Right hindlimb (tissue), 1 donor: ENCODE results near the gene ZNF367.

Experiments
- DNase-seq: peaks from one replicate; pipeline ENCODE4 v3.0.0-alpha.2; 2018

ZNF367 gene

DNA sequence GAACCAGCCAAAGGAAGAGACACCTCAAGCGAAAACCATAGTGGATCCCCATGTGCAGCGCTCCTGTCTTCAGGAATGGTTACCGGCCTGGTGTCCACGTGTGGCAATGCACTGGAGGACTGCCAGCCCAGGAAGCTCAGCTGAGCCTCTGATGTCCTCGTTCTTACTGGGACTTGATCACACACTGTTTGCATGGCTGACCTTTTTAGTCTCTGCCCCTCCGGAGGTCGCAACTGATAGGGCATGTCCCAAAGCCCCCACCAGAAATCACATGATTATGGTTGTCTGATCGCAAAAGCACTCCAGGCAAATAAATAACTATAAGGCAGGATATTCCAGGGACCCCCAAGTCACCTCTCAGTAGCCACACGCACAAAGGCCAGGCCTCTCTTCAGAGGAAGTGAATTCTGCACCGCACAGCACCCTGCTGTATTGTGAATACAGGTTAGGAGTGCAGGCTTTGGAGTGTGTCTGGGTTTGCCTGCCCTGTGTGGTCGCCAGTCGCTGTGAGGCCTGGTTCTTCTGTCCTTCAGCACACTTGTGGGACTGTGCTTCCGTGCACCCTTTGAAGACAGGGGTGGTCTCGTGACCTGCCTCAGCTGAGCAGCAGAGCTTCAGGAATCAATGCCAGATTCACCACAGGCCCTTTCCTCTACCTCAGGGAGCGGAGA is 18.4 kb upstream of the ZNF367 start:
- no peak for DNase-seq

GRCh38 chr9:96436063-96436455 is 17.9 kb upstream of the ZNF367 start:
- no peak for DNase-seq

DNA sequence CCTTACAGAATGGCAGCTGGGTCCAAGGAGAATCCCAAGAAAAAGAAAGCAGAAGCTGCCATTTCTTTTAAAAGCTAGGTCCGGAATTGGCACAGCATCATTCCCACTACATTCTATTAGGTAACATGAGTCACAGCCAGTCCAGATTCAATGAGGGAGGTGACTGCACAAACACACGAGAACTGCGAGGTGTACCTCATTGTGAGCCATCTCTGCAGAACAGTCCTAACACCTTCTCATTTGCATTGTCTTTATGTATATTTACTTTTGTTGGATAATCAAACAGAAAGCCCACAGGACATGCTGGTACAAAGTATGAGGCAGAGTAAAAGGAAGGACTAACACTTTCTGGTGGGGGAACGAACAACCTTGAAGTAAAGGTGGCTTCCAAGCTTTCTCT is 17.2 kb upstream of the ZNF367 start:
- no peak for DNase-seq

- DNase-seq: no peak
Observed at GRCh38 chr9:96430377-96430776, 12.2 kb upstream of the ZNF367 start.

- DNase-seq: no peak
Observed at GRCh38 chr9:96429732-96430131, 11.6 kb upstream of the ZNF367 start.

DNA sequence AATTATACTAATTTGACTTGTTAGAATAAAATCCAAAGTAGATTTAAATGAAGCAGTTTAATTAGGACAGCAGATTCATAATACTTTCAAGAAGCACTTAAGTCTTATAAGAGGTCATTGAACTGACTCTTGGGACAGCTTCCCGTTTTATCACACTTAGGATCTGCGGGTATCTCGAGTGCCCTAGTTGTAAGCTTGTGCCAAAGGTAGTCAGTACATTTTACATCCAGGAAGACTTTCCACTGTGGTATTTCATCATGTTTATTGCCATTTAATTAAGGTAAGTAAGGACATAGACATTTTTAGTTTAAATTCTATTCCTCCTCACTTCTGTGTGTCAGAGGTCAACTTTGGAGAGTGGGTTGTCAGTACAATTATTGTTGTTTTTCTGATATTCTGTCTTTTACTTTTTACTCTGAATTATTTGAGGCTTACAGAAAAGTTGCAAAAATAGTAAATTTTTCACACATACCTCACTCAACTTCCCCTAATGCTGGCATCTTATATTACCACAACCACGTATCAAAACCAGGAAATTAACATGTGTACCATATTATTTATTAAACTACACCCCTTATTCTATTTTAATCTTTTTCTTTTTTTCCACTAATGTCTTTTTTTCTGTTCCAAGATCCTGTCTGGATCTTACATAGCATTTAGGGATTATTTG is 7.5 kb upstream of the ZNF367 start:
- DNase-seq: no peak

DNA sequence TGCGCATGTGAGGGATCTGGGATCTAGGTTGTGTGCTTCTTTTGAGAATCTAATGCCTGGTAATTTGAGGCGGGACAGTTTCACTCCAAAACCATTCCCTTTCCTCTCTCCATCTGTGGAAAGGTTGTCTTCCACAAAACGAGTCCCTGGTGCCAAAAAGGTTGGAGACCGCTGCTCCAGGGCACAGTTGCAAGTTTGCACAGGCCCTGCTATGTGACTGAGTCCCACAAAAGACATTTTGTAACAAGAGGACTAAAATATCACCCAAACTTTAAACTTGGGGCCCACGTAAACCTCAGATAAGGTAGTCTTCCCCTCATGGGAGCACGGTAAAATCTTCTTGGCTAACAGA is 5.8 kb upstream of the ZNF367 start:
- no peak for DNase-seq

DNA sequence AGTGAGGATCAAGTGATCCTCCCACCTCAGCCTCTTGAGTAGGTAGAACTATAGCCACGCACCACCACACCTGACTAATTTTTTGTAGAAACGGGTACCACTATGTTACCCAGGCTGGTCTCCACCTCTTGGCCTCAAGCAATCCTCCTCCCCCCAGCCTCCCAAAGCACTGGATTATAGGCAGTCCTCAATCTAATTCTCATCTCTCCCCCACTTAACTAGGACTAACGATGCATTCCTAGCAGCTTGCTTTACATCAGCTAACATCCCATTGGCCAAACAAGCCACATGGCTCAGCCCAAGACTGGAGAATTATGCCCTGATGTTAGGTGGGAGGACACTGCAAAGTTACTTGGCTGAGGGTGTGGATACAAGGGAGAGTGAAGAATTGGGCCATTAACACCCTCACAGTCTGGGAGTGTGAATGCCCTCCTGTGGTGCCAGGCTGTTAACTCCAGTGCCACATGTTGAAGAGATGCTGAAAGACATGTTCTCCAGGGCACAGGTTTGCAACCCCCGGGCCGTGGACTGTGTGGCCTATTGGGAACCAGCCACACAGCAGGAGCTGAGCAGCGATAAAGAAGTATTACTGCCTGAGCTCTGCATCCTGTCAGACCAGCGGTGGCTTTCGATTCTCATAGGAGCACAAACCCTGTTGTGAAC is 5.3 kb upstream of the ZNF367 start:
- no peak for DNase-seq

GRCh38 chr9:96420468-96421219 is 2.5 kb upstream of the ZNF367 start:
- DNase-seq: no peak

GRCh38 chr9:96419691-96419969 is 1.5 kb upstream of the ZNF367 start:
- DNase-seq: no peak

GRCh38 chr9:96418920-96419690 is 935 bp upstream of the ZNF367 start:
- DNase-seq: peak; percentile 75

DNA sequence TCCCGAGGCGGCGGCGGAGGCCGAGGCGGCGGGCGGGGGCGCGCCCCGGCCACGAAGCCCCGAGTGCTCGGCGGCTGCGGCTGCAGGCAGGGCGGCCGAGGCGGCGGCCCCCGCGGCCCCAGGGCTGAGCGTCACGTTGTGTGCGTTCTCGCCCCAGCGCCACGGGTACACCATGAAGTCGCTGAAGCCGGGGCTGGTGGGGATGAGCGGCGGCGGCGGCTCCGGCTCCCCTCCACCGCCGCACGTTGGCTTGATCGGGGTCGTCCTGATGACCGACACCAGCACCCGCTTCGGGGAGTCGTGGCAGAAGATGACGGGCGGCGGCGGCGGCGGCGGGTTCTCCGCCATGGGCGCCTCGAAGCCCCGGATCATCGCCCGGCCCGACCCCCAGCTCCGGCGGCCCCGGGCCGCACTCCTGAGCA is 498 bp downstream of the ZNF367 start:
- no peak for DNase-seq

GRCh38 chr9:96417051-96417586 is 1.1 kb downstream of the ZNF367 start:
- DNase-seq: peak; percentile 92

DNA sequence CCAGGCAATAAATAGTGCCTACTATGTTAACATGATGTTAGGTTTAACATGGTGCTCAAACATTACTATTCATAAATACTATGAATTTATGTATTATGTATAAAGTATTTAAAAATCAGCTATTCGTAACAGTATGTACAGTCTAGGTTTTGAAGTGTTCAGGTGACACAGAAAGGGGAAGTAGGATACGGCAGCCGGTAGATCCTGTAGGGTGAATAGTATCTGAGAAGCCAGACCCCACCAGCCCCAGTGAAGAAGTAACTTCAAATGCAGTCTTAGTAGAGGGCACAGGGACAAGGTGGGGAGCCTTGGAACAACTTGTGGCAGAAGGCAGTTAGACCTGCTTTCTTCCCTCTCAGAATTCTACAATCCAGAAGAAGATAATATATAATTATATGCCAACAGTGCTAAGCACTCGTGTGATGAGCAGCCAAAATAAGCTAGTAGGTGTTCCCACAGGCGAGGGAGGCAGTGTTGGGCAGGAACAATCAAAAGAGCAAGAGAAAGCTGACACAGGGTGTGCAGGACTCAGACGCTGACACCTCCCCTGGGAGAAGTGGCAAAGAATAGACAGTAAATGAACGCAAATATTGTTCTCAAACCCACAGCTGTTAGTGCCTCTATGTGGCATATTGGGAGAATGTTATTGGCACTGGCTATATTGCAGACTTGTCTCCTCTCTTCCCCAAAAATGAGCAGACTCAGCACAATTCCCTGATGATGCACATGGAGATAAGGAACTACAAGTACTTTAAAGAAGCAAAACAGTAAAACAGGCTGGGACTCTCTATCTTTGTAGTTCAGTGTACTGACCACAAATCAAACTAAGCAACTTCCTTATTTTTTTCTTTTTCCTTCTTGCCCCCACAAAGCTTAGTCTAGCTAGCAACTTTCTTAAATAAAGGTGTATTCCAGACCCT is 4.6 kb downstream of the ZNF367 start:
- no peak for DNase-seq

GRCh38 chr9:96412174-96412913 is 5.8 kb downstream of the ZNF367 start:
- no peak for DNase-seq

DNA sequence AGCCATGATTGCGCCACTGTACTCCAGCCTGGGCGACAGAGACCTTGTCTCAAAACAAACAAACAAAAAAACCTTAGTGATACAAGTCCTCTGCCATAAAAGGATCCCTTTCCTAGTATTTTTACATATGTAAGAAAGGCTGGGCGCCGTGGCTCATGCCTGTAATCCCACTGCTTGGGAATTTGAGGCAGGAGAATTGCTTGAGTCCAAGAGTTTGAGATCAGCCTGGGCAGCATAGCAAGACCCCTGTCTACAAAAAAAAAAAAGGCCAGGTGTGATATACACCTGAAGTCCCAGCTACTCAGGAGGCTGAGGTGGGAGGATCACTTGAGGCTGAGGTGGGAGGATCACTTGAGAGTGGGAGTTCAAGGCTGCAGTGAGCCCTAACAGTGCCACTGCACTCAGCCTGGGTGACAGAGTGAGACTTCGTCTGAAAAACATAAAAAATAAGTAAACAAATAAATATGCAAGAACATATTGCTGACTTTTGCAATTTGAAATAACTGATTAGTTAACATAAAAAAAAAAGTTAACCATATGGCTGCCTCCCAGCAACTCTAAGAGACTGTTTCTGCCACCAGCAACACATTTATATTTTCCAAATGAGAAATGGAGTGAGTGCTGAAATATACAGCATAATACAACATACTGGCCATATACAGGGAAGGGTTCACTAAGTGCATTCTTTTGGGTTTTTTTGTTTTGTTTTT is 6.9 kb downstream of the ZNF367 start:
- DNase-seq: no peak

DNA sequence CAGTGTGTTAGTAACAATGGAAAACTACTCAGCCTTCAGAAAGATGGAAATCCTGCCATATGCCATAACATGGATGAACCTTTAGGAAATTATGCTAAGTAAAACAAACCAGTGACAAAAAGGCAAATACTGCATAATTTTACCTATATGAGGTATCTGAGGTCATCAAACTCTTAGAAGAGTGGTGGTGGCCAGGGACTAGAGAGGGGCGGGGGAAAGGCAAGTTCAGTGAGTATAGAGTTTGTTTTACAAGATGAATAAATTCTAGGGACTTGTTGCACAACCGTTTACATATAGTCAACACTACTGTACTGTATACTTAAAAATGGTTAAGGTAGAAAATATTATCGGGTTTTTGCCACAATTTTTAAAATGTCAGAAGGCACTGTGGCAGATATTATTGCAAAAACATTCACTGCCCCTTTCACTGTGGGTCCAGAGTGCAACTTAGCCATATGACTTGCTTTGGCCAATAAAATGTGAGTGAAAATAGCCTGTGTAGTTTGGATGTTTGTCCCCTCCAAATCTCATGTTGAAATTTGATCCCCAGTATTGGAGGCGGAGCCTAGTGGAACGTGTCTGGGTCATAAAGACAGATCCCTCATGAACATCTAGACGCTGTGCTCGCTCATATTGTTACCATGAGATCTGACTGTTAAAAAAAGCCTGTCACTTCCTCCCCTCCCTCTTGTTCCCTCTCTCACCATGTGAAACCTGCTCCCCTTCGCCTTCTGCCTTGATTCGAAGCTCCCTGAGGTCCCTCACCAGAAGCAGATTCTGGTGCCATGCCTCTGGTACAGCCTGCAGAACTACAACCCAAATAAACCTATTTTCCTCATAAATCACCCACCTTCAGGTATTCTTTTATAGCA is 9.5 kb downstream of the ZNF367 start:
- DNase-seq: no peak

DNA sequence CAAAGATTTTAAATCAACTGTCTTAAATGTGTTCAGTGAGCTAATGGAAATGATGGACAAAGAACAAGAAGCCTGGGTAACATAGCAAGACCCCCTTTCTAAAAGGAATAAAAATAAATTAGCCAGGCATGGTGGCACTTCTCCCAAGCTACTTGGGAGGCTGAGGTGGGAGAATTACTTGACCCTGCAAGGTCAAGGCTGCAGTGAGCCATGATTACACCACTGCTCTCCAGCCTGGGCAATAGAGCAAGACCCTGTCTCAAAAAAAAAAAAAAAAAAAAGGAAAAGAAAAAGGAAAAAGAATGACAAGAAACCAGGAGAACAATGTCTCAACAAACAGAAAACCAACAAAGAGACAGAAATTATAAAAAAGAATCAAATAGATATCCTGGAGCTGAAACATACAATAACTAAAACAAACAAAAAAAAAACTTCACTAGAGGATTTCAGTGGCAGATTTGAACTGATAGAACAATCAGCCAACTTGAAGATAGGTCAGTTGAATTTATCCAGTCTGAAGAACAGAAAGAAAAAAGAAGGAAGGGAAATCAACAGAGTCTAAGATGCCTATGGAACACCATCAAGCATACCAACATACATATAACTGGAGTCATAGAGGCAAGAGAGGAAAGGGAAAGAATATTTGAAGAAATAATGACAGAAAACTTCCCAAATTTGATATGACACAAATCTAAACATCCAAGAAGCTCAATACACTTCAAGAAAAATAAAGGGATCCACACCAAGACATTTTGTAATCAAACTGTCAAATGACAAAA is 17.8 kb downstream of the ZNF367 start:
- no peak for DNase-seq

DNA sequence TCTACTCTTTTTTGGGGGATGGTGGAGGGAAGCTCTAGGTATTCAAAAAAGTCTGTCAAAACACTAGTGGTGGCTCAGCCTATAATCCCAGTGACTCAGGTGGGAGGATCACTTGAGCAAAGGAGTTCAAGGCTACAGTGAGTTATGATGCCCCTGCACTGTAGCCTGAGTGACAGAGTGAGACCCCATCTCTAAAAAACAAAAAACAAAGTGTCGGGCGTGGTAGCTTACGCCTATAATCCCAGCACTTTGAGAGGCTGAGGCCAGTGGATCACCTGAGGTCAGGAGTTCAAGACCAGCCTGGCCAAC is 18.9 kb downstream of the ZNF367 start:
- DNase-seq: no peak
